HG03064 (cell line): ENCODE results near the gene EVC2.

Experiments
- ATAC-seq: cut with Tn5 transposase; IDR thresholded peaks from one replicate; pipeline ENCODE4 v1.9.1; 2021; ENCODE audit warnings: low read depth; ENCODE audit not compliant: unreplicated experiment

EVC2 gene

DNA sequence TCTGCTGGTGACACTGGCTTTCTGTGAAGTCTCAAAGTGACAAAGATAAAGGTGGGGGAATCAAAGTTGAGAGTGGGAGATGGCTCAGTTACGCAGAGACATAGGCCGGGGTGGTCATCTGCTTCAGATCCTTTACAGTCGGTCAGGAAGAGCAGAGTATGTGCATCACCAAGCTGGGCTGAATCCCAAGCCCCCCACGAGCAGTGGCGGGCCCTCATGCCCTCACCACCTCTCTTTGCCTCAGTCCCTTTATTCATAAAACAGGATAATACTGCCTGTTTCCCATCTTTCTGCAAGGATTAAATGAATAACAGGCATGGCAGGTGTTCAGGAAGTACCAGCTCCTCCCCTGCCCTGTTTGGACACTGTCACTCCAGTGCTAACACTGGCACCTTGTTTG lies 135.6 kb downstream of the EVC2 start:
- ATAC-seq: no peak

DNA sequence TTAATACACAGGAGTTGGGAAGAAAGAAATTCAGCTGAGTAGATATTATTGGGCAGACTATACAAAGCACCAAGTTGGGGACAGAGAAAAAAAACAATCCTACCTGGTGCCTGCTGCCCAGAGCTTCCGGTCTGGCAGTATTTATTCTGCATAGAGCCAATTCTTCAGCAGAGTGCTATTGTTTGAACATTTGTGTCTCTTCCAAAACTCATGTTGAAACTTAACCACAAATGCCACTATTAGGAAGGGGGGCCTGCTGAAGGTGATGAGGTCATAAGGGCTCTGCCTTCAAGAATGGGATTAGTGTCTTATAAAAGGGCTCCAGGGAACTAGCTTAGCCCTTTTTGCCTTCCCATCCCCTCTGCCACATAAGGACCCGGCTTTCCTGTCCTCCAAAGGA lies 136.2 kb downstream of the EVC2 start:
- ATAC-seq: no peak

DNA sequence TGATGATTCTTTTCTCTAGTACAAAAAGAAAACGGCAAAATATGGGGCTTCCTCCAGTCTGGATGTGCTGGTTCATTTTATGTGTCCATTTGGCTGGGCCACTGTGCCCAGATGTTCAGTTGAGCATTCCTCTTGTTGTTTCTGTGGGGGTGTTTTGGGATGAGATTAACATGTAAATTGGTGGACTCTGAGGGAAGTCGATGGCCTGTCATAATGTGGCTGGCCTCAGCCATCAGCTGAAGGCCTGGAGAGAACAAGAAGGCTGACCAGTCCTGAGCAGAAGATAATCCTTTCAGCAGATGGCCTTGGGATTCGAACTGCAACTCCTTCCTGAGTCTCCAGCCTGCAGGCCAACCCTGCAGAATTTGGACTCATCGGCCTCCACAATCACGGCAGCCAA lies 136.7 kb downstream of the EVC2 start:
- no peak for ATAC-seq

DNA sequence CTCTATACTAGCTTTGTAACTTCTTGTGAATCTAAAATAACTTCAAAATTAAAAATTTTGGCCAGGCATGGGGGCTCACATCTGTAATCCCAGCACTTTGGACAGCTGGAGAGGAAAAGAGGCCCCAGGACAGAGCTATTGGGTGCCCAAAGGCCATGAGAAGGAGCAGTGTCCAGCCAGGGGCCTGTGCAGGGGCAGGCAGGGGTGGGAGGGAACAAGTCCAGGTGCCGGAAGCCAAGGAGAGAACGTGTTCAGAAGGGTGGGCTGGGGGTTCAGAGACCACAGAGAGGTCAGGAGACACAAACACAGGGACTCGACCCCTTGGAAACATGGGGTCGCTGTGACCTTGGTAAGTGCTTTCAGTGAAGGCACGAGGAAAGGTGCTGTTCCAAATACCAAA lies 138.9 kb downstream of the EVC2 start:
- no peak for ATAC-seq

- ATAC-seq: no peak
These were observed 139.4 kb downstream of the EVC2 start for GRCh38 chr4:5568931-5569330.

- no peak for ATAC-seq
These were observed 140.0 kb downstream of the EVC2 start for GRCh38 chr4:5568336-5568735.

DNA sequence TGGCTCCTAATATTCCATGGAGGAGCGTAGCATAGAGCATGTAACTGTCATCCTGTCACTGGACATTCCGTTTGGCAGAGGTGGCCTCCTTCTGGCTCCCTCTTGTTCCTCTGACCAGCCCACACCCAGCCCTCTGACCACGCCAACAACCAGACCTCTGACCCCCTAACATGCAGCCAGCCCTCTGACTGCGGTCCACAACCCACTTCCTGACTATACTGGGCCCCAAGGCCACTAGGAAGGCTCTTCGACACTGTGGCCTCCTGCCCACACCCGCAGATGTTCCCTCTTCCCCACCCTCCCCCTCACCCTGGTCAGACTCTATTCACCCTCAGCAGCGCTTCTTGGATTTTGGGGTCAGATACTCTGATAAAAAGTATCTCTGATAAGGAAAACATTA lies 141.4 kb downstream of the EVC2 start:
- ATAC-seq: no peak

DNA sequence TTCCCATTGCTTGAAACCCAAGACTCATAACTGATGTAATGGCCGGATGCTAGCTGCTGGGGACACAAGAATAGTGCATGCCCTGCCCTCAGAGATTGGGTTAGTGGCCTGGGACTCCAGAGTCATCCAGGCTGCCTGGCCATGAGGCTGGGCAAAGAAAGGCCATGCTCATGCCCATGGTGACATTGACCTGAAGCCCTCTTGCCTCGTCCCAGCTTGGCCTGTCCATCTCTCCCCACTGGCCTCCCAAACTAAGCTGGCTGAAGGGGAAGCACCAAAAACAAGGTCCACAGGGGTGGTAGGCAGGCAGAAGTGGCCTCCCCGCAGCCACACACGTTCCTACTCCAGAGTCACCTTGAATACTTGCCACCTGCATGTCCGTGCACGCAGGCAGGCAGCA lies 141.8 kb downstream of the EVC2 start:
- ATAC-seq: no peak

GRCh38 chr4:5563856-5564255 lies 144.5 kb downstream of the EVC2 start:
- no peak for ATAC-seq

DNA sequence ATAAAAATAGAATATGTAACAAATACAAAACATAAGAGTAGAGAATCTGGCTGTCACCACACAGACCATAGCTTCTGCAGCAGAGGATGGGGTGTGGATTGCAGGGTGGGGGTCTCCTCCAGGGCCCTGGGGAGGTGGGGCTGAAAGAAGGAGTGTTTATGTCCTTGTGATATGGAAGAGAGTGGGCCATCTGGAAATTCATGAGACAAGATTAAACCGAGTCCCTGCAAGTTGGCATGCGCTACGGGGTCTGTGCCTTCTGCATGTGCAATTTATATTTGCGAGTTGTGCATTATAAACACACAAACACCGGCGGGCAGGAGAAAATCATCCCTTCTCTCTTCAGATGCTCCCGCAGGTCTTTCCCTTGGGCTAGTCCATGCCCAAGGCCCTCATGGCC lies 145.9 kb downstream of the EVC2 start:
- no peak for ATAC-seq

DNA sequence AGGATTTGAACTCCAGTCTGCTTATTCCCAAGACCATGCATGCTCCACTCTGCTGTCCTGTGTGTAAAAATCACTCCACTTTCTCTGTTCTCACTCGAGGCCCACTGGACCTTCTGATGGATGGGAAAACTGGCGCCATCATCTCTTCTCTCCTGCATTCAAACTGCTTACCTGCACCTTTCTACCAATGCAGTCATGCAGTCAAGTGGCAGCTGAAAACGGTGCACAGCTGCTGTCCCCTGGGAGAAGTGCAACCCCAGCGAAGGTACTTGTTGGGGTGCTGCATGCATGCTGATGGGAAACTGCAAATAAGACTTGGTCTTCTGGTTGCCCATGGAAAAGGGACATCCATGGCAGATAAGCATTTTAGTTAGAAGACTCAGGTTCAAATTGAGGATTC lies 147.1 kb downstream of the EVC2 start:
- no peak for ATAC-seq

GRCh38 chr4:5558502-5558901 lies 149.9 kb downstream of the EVC2 start:
- no peak for ATAC-seq

DNA sequence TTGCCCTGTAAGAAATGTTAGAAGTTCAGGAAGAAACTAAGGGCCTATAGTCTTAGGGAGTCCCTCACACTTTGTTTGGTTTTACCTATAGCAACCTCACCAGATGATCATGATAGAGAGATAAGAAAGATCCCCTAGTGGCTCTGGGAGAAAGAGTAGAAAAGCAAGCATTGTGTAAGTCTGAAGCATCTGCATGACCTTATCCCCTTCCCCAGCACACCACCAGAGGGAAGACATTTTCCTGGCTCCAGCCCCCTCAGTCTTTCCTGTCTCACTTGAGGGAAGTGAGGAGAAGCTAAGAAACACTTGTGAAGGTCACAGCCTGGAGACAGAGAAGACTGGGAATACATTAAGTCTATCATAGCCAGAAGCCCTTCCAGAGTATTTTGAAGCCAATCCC lies 154.0 kb downstream of the EVC2 start:
- ATAC-seq: no peak

DNA sequence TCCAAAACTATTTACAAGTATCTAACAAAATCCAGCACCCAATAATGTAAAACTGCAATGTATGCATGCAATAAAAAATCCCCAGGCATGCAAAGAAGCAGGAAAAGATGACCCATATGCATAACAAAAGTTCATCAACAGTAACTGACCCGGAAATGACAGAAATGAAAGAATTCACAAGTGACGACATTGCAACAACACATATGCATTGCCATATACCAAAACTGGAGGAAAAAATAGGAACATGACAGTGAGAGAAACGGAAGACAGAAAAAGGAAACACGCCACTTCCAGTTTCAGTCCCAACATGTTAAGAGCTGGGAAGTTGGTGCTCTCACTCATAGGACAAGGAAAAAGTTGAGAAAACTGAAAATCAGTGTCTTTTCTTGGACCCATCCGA lies 154.6 kb downstream of the EVC2 start:
- no peak for ATAC-seq

GRCh38 chr4:5552451-5552850 lies 155.9 kb downstream of the EVC2 start:
- ATAC-seq: no peak

- ATAC-seq: no peak
These were observed 160.6 kb downstream of the EVC2 start for GRCh38 chr4:5547651-5548249.

DNA sequence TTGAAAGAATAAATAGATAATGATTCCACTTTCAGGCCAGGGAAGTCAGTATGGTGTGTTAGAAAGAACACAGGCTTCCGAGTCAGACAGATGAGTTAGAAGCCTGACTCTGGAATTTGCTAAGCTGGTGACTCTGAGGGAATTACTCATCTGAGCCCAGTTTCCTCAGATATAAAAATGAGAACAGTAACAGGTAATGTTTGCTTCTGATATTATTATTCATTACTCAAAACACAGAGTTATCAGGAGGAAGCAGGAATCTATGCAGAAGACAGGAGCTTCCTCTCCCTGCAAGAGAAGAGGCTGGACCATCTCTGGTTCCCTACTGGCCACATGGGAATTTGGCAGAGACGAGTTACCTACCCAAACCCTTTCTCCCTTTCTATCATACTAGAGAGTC lies 163.1 kb downstream of the EVC2 start:
- no peak for ATAC-seq

DNA sequence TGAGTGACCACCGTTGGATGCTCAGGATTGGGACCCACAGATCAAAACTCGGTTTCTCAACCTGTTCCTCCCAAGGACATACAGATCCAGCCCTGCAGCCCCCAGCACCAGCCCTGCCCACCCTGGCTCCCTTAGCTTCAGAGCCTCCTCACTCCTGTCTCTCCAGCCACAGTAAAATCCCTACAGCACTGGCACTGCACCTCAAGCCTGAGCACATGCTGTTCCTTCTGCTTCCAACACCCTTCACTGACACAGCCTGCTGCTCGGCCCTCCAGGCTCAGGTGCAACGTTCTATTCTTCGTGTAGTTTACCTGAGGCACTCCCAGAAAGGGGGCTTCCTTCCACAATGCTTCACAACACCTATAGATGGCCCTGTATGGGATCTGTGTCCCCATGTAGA lies 163.6 kb downstream of the EVC2 start:
- no peak for ATAC-seq

DNA sequence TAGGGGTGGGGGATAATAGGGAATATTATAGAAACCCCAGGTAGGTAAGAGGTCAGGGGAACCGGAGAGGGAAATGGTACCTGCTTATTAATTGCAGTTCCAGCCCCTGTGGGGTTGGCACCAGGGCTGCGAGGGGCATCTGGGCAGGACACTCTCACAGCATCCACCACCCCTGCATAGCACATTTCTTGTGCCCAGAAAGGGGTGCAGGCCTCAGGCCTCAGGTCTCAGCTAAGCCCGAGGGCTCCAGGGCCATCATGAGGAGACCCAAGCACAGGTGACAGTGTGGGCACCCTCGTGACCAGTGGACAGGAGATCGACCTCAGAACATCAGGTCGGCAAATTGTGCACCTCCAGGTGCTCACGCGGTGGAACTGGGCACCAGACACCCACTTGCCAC lies 164.7 kb downstream of the EVC2 start:
- ATAC-seq: no peak

DNA sequence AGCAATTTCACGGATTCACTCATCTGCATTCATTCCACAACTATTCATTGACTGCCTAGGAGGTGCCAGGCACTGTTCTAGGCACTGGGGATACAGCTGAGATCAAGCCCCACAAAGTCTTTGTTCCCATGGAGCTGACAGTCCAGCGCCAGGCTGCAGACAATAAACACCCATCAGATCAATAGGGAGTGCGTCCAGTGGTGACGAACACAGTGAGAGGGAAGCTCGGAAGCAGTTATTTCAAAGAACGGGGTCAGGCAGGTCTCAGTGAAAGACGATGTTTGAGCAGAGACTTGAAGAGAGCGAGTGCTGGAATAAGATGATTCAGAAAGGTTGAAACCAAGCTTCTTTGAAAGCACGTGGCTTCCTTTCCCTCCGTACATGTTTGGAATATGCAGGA lies 167.2 kb downstream of the EVC2 start:
- no peak for ATAC-seq

DNA sequence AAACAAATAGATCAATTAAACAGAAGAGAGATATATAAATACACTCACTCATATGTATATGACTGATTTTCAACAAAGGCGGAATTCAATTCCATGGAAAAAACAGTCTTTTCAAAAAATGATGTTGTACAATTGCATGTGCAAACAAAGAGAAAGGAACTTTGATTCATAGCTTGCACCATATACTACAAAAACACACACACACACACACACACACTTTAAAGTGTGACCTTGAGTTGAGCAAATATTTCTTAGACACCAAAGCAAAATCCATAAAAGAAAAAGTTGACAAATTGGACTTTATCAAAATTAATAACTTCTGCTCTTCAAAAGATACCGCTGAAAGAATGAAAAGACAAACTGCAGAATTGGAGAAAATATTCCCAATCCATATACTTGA lies 168.8 kb downstream of the EVC2 start:
- no peak for ATAC-seq

DNA sequence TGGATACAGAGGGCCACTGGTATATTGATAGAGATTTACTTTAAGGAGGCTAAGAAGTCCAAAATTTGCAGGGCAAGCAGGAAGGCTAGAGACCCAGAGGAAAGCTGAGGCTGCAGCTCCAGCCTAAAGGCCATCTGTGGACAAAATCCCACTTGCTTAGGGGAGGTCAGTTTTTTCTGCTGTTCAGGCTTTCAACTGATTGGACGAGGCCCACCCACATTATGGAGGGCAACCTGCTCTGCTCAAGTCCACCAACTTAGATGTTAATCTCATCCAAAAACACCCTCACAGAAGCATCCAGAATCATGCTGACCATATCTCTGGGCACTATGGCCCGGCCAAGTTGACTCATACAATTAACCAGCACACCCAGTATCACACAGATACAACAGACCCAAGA lies 176.3 kb downstream of the EVC2 start:
- ATAC-seq: no peak

DNA sequence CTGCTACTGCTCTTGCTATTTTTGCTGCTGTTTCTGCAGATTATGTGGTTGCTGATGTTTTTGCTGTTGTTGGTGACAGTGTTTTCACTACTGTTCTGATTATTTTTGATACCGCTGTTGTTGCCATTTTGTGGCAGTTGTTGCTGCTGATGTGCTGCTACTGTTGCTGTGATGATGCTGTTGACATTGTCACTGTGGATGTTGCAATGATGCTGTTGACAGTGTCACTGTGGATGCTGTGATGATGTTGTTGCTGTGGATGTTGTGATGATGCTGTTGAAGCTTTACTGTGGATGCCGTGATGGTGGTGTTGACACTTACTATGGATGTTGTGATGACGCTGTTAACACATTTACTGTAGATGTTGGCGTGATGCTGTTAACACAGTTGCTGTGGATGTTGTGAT lies 180.3 kb downstream of the EVC2 start:
- no peak for ATAC-seq
